Stimulated activated CD8-positive, alpha-beta memory T cell treated with anti-CD3 and anti-CD28 coated beads, Interleukin-15, amount 100 ng/mL, for 24 hours (primary cell): Measurements from ENCODE around the gene CDKN2AIPNL.
"Not testable (repeated sequence)": the region's sequence is repeated elsewhere in the genome, so short reads cannot be mapped to it uniquely, and the experiment has no call there.

Source experiments
- DNase-seq: peaks from one replicate; pipeline ENCODE4 v3.0.0-alpha.2; 2020; ENCODE audit warnings: low read depth

CDKN2AIPNL gene

GRCh38 chr5:134437847-134438581, 26.3 kb upstream of the CDKN2AIPNL start:
- DNase-seq, result no peak

- no peak for DNase-seq
Observed at GRCh38 chr5:134437340-134437846, 25.7 kb upstream of the CDKN2AIPNL start.

- DNase-seq, result no peak
Observed at GRCh38 chr5:134436523-134437339, 25.1 kb upstream of the CDKN2AIPNL start.

- DNase-seq, result no peak
Observed at GRCh38 chr5:134435560-134435959, 23.9 kb upstream of the CDKN2AIPNL start.

- DNase-seq, result no peak
Observed at GRCh38 chr5:134432677-134433359, 21.1 kb upstream of the CDKN2AIPNL start.

GRCh38 chr5:134432174-134432573, 20.5 kb upstream of the CDKN2AIPNL start:
- DNase-seq, result no peak

- no peak for DNase-seq
Observed at GRCh38 chr5:134430001-134430569, 18.4 kb upstream of the CDKN2AIPNL start.

- no peak for DNase-seq
Observed at GRCh38 chr5:134427540-134428041, 15.9 kb upstream of the CDKN2AIPNL start.

GRCh38 chr5:134426361-134426760, 14.7 kb upstream of the CDKN2AIPNL start:
- no peak for DNase-seq

- no peak for DNase-seq
Observed at GRCh38 chr5:134423376-134423775, 11.7 kb upstream of the CDKN2AIPNL start.

GRCh38 chr5:134422791-134423365, 11.2 kb upstream of the CDKN2AIPNL start:
- no peak for DNase-seq

GRCh38 chr5:134421038-134421437, 9.4 kb upstream of the CDKN2AIPNL start:
- not testable (repeated sequence) for DNase-seq

- no peak for DNase-seq
Observed at GRCh38 chr5:134420343-134420742, 8.7 kb upstream of the CDKN2AIPNL start.

GRCh38 chr5:134418958-134419357, 7.3 kb upstream of the CDKN2AIPNL start:
- no peak for DNase-seq

- DNase-seq, result no peak
Observed at GRCh38 chr5:134417707-134418106, 6.0 kb upstream of the CDKN2AIPNL start.

GRCh38 chr5:134413046-134413445, 1.4 kb upstream of the CDKN2AIPNL start:
- DNase-seq, result no peak

GRCh38 chr5:134411228-134411545, 494 bp downstream of the CDKN2AIPNL start:
- no peak for DNase-seq

- no peak for DNase-seq
Observed at GRCh38 chr5:134410822-134411221, 859 bp downstream of the CDKN2AIPNL start.

- DNase-seq, result no peak
Observed at GRCh38 chr5:134409321-134409720, 2.4 kb downstream of the CDKN2AIPNL start.

GRCh38 chr5:134406390-134406789, 5.3 kb downstream of the CDKN2AIPNL start:
- no peak for DNase-seq

GRCh38 chr5:134403951-134404350, 7.7 kb downstream of the CDKN2AIPNL start:
- no peak for DNase-seq
